ENCODE measurements around the gene GAB1.

The GAB1 gene

GRCh38 chr4:143380629-143381028 is 44.0 kb downstream of the GAB1 start:
- no peak for TF ChIP-seq PPARA (CRISPR knock-in tag; IDR thresholded peaks at IDR 0.05; ENCODE audit: borderline replicate concordance)
- TF ChIP-seq PATZ1 (CRISPR knock-in tag; IDR thresholded peaks at IDR 0.05; ENCODE audit: borderline replicate concordance), result no peak
- no peak for TF ChIP-seq SNAI2 (CRISPR knock-in tag; IDR thresholded peaks at IDR 0.05)
- TF ChIP-seq ISL1 (CRISPR knock-in tag; IDR thresholded peaks at IDR 0.05), result no peak
- ATAC-seq, result no peak

- ATAC-seq, result peak; percentile 94
- TF ChIP-seq ISL1 (CRISPR knock-in tag; IDR thresholded peaks at IDR 0.05), result peak; percentile 45
- TF ChIP-seq TSHZ2 (CRISPR knock-in tag; IDR thresholded peaks at IDR 0.05), result 0 out of 2 replicates have a peak, but pooled peaks have one; percentile 20
- TF ChIP-seq CREB5 (CRISPR knock-in tag; IDR thresholded peaks at IDR 0.05; ENCODE audit: low read depth), result peak; percentile 70; the same call in 1 of the 2 replicates
- no peak for TF ChIP-seq TOX (CRISPR knock-in tag; IDR thresholded peaks at IDR 0.05; ENCODE audit: borderline replicate concordance)
Measured at GRCh38 chr4:143381189-143382118, 44.8 kb downstream of the GAB1 start.

GRCh38 chr4:143382596-143382995 is 45.9 kb downstream of the GAB1 start:
- no peak for TF ChIP-seq ZFP3 (CRISPR knock-in tag; IDR thresholded peaks at IDR 0.05)
- TF ChIP-seq ARNTL (CRISPR knock-in tag; IDR thresholded peaks at IDR 0.05; ENCODE audit: borderline replicate concordance, low read depth), result no peak

GRCh38 chr4:143383005-143383574 is 46.4 kb downstream of the GAB1 start:
- ATAC-seq, result no peak
- TF ChIP-seq CREB5 (CRISPR knock-in tag; IDR thresholded peaks at IDR 0.05; ENCODE audit: low read depth) (no peak), ISL1 (CRISPR knock-in tag; IDR thresholded peaks at IDR 0.05) (peak; percentile 36; the same call in 1 of the 2 replicates), POU6F1 (CRISPR knock-in tag; IDR thresholded peaks at IDR 0.05; ENCODE audit: borderline replicate concordance, low read depth) (no peak), ZNF70 (CRISPR knock-in tag; IDR thresholded peaks at IDR 0.05) (peak; percentile 56; the same call in 1 of the 2 replicates)

More at GRCh38 chr4:143382596-143382995, 45.9 kb downstream of the GAB1 start:
- peak; percentile 33 for ATAC-seq

- peak; percentile 15; the same call in 1 of the 2 replicates for TF ChIP-seq ISL1 (CRISPR knock-in tag; IDR thresholded peaks at IDR 0.05)
- TF ChIP-seq CREB5 (CRISPR knock-in tag; IDR thresholded peaks at IDR 0.05; ENCODE audit: low read depth), result no peak
- TF ChIP-seq ZFP3 (CRISPR knock-in tag; IDR thresholded peaks at IDR 0.05), result no peak
- ATAC-seq, result no peak
Measured at GRCh38 chr4:143384381-143384994, 47.8 kb downstream of the GAB1 start.
